HEK293 (cell line): ENCODE measurements around the gene UBXN11.
A peak's percentile ranks its signal among the peaks of the same experiment; 100 is the strongest.
"Not testable (repeated sequence)": the region's sequence is repeated elsewhere in the genome, so short reads cannot be mapped to it uniquely, and the experiment has no call there.

Experiments used
- CTCF ChIA-PET: fragments of 350-600 bp; formaldehyde crosslinking; extraction: SDS; loops from one replicate; lab custom pipeline; 2021; ENCODE audit warnings: antibody characterized with exemption; lab: Yijun Ruan, JAX
- POLR2A ChIA-PET: fragments of 300-600 bp; formaldehyde crosslinking; extraction: SDS; loops from one replicate; lab custom pipeline; 2020; ENCODE audit warnings: antibody characterized with exemption, inconsistent platforms; lab: Yijun Ruan, JAX
- H3K27ac ChIP-seq: fragments of 200-500 bp; sonication (Bioruptor generic); 2 replicates; pipeline ENCODE4 v1.5.1; 2014; ENCODE audit warnings: low read depth, low read length, control low read depth, inconsistent platforms; ENCODE audit errors: extremely low read depth
- H3K36me3 ChIP-seq, 2 experiments: fragments of 200-500 bp in 1 of 2; sonication (Bioruptor generic) in 1 of 2; 1 replicate in 1 of 2; 2 replicates in 1 of 2; pipeline ENCODE4 v1.5.1; 2014 to 2017; ENCODE audit warnings: inconsistent platforms in 2 of 2, low read length in 2 of 2; ENCODE audit not compliant: control insufficient read depth in 2 of 2, insufficient read depth in 1 of 2
- H3K4me1 ChIP-seq: fragments of 200-500 bp; sonication (Bioruptor generic); 2 replicates; pipeline ENCODE4 v1.5.1; 2014; ENCODE audit warnings: mild to moderate bottlenecking, low read length, inconsistent platforms; ENCODE audit not compliant: control insufficient read depth, insufficient read depth
- H3K4me3 ChIP-seq: 2 replicates; pipeline ENCODE4 v1.5.1; 2011; ENCODE audit warnings: low read depth, mild to moderate bottlenecking, control low read depth, low read length, moderate library complexity
- H3K9me3 ChIP-seq: fragments of 200-500 bp; sonication (Bioruptor generic); 2 replicates; pipeline ENCODE4 v1.5.1; 2014; ENCODE audit warnings: low read depth, low read length, inconsistent platforms; ENCODE audit not compliant: control insufficient read depth, insufficient read depth
- GLIS1 ChIP-seq: fragments of 450-650 bp; formaldehyde crosslinking; IDR thresholded peaks from 2 replicates; pipeline ENCODE4 v1.5.1; 2016; ENCODE audit warnings: missing biosample characterization, missing genetic modification characterization
- HOXD13 ChIP-seq: sonication (generic); formaldehyde crosslinking; IDR thresholded peaks from 2 replicates; pipeline ENCODE4 v1.8.0; 2022; ENCODE audit warnings: missing genetic modification reagents, borderline replicate concordance
- IKZF3 ChIP-seq: fragments of 450-650 bp; IDR thresholded peaks from 2 replicates; pipeline ENCODE4 v1.5.0; 2018; ENCODE audit warnings: missing biosample characterization, mild to moderate bottlenecking, missing genetic modification characterization, moderate library complexity
- OSR2 ChIP-seq: fragments of 450-650 bp; formaldehyde crosslinking; IDR thresholded peaks from 2 replicates; pipeline ENCODE4 v1.5.1; 2016; ENCODE audit warnings: missing biosample characterization, missing genetic modification characterization
- ZBTB10 ChIP-seq: fragments of 450-650 bp; formaldehyde crosslinking; IDR thresholded peaks from 2 replicates; pipeline ENCODE4 v1.5.1; 2016; ENCODE audit warnings: missing biosample characterization, missing genetic modification characterization
- ZBTB21 ChIP-seq: fragments of 450-650 bp; formaldehyde crosslinking; IDR thresholded peaks from 2 replicates; pipeline ENCODE4 v1.5.1; 2017; ENCODE audit warnings: missing biosample characterization, missing genetic modification characterization
- ZNF121 ChIP-seq: fragments of 450-650 bp; formaldehyde crosslinking; IDR thresholded peaks from 2 replicates; pipeline ENCODE4 v1.5.1; 2016; ENCODE audit warnings: missing biosample characterization, missing genetic modification characterization
- ZNF140 ChIP-seq: fragments of 450-650 bp; formaldehyde crosslinking; IDR thresholded peaks from 2 replicates; pipeline ENCODE4 v1.5.1; 2016; ENCODE audit warnings: missing biosample characterization, missing genetic modification characterization
- ZNF280C ChIP-seq: fragments of 450-650 bp; formaldehyde crosslinking; IDR thresholded peaks from 2 replicates; pipeline ENCODE4 v1.5.1; 2016; ENCODE audit warnings: missing biosample characterization, missing genetic modification characterization
- ZNF292 ChIP-seq: fragments of 450-650 bp; formaldehyde crosslinking; IDR thresholded peaks from 2 replicates; pipeline ENCODE4 v1.5.1; 2016; ENCODE audit warnings: low read depth, missing biosample characterization, missing genetic modification characterization, borderline replicate concordance
- ZNF404 ChIP-seq: fragments of 450-650 bp; formaldehyde crosslinking; IDR thresholded peaks from 2 replicates; pipeline ENCODE4 v1.5.1; 2017; ENCODE audit warnings: missing biosample characterization, missing genetic modification characterization
- ZNF488 ChIP-seq: fragments of 450-650 bp; formaldehyde crosslinking; IDR thresholded peaks from 2 replicates; pipeline ENCODE4 v1.5.1; 2016; ENCODE audit warnings: missing biosample characterization, missing genetic modification characterization
- ZNF510 ChIP-seq: fragments of 450-650 bp; formaldehyde crosslinking; IDR thresholded peaks from 2 replicates; pipeline ENCODE4 v1.5.1; 2018; ENCODE audit warnings: mild to moderate bottlenecking, missing genetic modification characterization, missing biosample characterization; ENCODE audit not compliant: insufficient replicate concordance
- ZNF514 ChIP-seq: fragments of 450-650 bp; formaldehyde crosslinking; IDR thresholded peaks from 2 replicates; pipeline ENCODE4 v1.5.1; 2016; ENCODE audit warnings: missing biosample characterization, missing genetic modification characterization
- ZNF521 ChIP-seq: fragments of 450-650 bp; formaldehyde crosslinking; IDR thresholded peaks from 2 replicates; pipeline ENCODE4 v1.5.1; 2017; ENCODE audit warnings: missing biosample characterization, mild to moderate bottlenecking, missing genetic modification characterization
- ZNF560 ChIP-seq: fragments of 450-650 bp; formaldehyde crosslinking; IDR thresholded peaks from 2 replicates; pipeline ENCODE4 v1.5.1; 2017; ENCODE audit warnings: missing biosample characterization, missing genetic modification characterization, borderline replicate concordance
- ZNF585B ChIP-seq: fragments of 450-650 bp; formaldehyde crosslinking; IDR thresholded peaks from 2 replicates; pipeline ENCODE4 v1.5.1; 2016; ENCODE audit warnings: missing biosample characterization, missing genetic modification characterization
- ZNF600 ChIP-seq: fragments of 450-650 bp; formaldehyde crosslinking; IDR thresholded peaks from 2 replicates; pipeline ENCODE4 v1.5.1; 2016; ENCODE audit warnings: missing biosample characterization, missing genetic modification characterization
- ZNF621 ChIP-seq: fragments of 450-650 bp; formaldehyde crosslinking; IDR thresholded peaks from 2 replicates; pipeline ENCODE4 v1.5.1; 2017; ENCODE audit warnings: missing biosample characterization, missing genetic modification characterization
- ZNF654 ChIP-seq: fragments of 450-650 bp; formaldehyde crosslinking; IDR thresholded peaks from 2 replicates; pipeline ENCODE4 v1.5.1; 2016; ENCODE audit warnings: low read depth, missing biosample characterization, missing genetic modification characterization
- ZNF670 ChIP-seq: fragments of 450-650 bp; formaldehyde crosslinking; IDR thresholded peaks from 2 replicates; pipeline ENCODE4 v1.5.1; 2016; ENCODE audit warnings: missing biosample characterization, missing genetic modification characterization, low read depth
- TF ChIP-seq, protein P1 (sequence below): fragments of 450-650 bp; formaldehyde crosslinking; IDR thresholded peaks from 2 replicates; pipeline ENCODE4 v1.5.1; 2016; ENCODE audit warnings: missing biosample characterization, missing genetic modification characterization
- TF ChIP-seq, protein P2 (sequence below): fragments of 450-650 bp; formaldehyde crosslinking; IDR thresholded peaks from 2 replicates; pipeline ENCODE4 v1.5.1; 2016; ENCODE audit warnings: missing biosample characterization, missing genetic modification characterization

The UBXN11 gene

DNA sequence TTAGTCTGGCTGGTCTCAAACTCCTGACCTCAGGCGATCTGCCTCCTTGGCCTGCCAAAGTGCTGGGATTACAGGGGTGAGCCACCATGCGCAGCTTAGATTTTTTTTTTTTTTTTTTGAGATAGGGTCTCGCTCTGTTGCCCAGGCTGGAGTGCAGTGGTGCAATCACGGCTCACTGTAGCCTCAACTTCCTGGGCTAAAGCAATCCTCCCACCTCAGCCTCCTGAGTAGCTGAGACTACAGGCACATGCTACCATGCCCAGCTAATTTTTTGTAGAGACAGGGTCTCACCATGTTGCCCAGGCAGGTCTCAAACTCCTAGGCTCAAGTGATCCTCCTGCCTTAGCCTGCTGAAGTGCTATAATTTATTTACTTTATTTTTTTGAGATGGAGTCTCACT is 22.9 kb upstream of the UBXN11 start:
- H3K4me3 ChIP-seq, POLR2A ChIA-PET, H3K4me1 ChIP-seq, H3K9me3 ChIP-seq, H3K27ac ChIP-seq: not testable (repeated sequence)
- CTCF ChIA-PET, result interaction anchor here (1.0 to 1.5 kb wide), 4 partner anchors 8 to 88 kb away, joined by 3 to 7 read pairs (median 4); no protein-coding TSS in a partner anchor
- H3K36me3 ChIP-seq, result peaks cover 0 to 10% of the 10 kb centered on the region in 2 experiments; a peak in 1 of 3 replicates
- TF ChIP-seq ZNF121, result peak; percentile 92

DNA sequence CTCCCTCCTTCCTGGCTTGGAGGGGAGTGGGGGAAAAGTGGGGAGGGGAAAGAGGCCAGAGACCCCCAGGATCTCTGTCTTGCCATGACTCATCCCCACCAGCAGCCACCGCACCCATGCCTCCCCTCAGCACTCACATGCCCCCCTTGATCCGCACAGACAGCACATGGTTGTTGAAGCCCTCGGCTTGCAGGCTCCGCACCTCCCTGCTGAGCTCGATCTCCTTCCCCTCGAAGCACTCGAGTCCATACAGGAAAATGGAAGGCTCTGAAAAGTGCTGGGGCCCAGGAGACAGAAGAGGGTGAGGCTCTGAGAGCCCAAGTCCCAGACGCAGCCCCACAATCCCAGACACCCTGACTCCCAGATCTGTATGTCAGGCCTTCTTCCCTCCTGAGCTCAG is 22.2 kb upstream of the UBXN11 start:
- no peak for TF ChIP-seq HOXD13
- TF ChIP-seq ZNF670 (tag by site-specific recombination), result no peak
- TF ChIP-seq ZNF600 (tag by site-specific recombination), result peak; percentile 71
- TF ChIP-seq GLIS1 (tag by site-specific recombination), result 0 out of 2 replicates have a peak, but pooled peaks have one; percentile 20
- no peak for TF ChIP-seq ZNF488 (tag by site-specific recombination)
- H3K36me3 ChIP-seq, result peaks cover 0 to 18% of the 10 kb centered on the region in 2 experiments; a peak in 1 of 3 replicates
- H3K9me3 ChIP-seq, result no peaks in the 10 kb centered on the region
- POLR2A ChIA-PET, result no interaction called here
- CTCF ChIA-PET, result interaction anchor here (0.6 to 2.4 kb wide), 4 partner anchors 33 to 292 kb away, joined by 3 to 14 read pairs (median 5); no protein-coding TSS in a partner anchor
- no peak overlapping the region for H3K4me3 ChIP-seq
- no peak overlapping the region; the same call in 1 of the 2 replicates for H3K27ac ChIP-seq
- no peaks in the 10 kb centered on the region for H3K4me1 ChIP-seq

DNA sequence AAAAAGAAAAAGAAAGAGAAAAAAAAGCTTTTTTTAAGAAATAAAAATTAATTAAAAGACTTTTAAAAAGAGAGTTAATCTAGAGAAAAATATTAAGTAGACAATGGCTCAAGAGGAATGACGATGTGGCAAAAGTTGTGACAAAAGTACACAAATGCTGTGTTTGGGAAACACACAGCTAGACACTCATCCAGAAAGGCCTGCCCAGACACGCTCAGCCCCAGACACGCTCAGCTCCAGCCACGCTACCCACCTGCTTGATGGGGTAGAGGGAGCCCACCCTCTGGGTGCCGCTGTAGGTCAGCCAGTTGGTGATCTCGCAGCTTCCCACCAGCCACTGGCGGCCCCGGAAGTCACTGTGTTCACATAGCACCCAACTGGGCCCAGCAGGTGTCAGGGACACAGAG is 21.5 kb upstream of the UBXN11 start:
- Histone ChIP-seq H3K4me1 (no peaks in the 10 kb centered on the region), H3K4me3 (no peak overlapping the region), H3K36me3 (peaks cover 0 to 22% of the 10 kb centered on the region in 2 experiments; a peak in 2 of 3 replicates), H3K9me3 (no peaks in the 10 kb centered on the region), H3K27ac (no peak overlapping the region; the same call in 1 of the 2 replicates)
- ChIA-PET POLR2A (no interaction called here), CTCF (interaction anchor here (0.6 to 2.4 kb wide), 7 partner anchors 11 to 292 kb away, joined by 3 to 14 read pairs (median 5); partner anchors contain the start of gene CD52)
- no peak for TF ChIP-seq IKZF3 (tag by site-specific recombination)
- TF ChIP-seq ZNF510 (tag by site-specific recombination), result no peak
- TF ChIP-seq ZNF621 (tag by site-specific recombination), result no peak
- no peak for TF ChIP-seq ZNF292 (tag by site-specific recombination)
- no peak for TF ChIP-seq ZNF121
- no peak for TF ChIP-seq ZBTB21 (tag by site-specific recombination)
- TF ChIP-seq ZNF560 (tag by site-specific recombination), result no peak
- TF ChIP-seq ZNF404, result no peak
- no peak for TF ChIP-seq ZBTB10 (tag by site-specific recombination)
- TF ChIP-seq ZNF514 (tag by site-specific recombination), result no peak
- no peak for TF ChIP-seq ZNF140
- TF ChIP-seq ZNF280C (tag by site-specific recombination), result no peak
- TF ChIP-seq ZNF654, result no peak
- no peak for TF ChIP-seq ZNF585B
- TF ChIP-seq, protein P1, sequence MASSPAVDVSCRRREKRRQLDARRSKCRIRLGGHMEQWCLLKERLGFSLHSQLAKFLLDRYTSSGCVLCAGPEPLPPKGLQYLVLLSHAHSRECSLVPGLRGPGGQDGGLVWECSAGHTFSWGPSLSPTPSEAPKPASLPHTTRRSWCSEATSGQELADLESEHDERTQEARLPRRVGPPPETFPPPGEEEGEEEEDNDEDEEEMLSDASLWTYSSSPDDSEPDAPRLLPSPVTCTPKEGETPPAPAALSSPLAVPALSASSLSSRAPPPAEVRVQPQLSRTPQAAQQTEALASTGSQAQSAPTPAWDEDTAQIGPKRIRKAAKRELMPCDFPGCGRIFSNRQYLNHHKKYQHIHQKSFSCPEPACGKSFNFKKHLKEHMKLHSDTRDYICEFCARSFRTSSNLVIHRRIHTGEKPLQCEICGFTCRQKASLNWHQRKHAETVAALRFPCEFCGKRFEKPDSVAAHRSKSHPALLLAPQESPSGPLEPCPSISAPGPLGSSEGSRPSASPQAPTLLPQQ, result peak; percentile 22; the same call in 1 of the 2 replicates
- TF ChIP-seq, protein P2, sequence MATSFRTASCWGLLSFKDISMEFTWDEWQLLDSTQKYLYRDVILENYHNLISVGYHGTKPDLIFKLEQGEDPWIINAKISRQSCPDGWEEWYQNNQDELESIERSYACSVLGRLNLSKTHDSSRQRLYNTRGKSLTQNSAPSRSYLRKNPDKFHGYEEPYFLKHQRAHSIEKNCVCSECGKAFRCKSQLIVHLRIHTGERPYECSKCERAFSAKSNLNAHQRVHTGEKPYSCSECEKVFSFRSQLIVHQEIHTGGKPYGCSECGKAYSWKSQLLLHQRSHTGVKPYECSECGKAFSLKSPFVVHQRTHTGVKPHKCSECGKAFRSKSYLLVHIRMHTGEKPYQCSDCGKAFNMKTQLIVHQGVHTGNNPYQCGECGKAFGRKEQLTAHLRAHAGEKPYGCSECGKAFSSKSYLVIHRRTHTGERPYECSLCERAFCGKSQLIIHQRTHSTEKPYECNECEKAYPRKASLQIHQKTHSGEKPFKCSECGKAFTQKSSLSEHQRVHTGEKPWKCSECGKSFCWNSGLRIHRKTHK (tag by site-specific recombination), result no peak
- TF ChIP-seq ZNF521 (tag by site-specific recombination), result no peak
- TF ChIP-seq OSR2 (tag by site-specific recombination), result no peak
